Ishikawa (cell line): ENCODE data around the gene GCG.

Source experiments
- CEBPB ChIP-seq: IDR thresholded peaks from 2 replicates; pipeline ENCODE4 v1.6.1; 2012
- CREB1 ChIP-seq: IDR thresholded peaks from 2 replicates; pipeline ENCODE4 v1.6.1; 2012; ENCODE audit warnings: low read depth
- EP300 ChIP-seq: IDR thresholded peaks from 2 replicates; pipeline ENCODE4 v1.6.1; 2012; ENCODE audit warnings: borderline replicate concordance
- MAX ChIP-seq: IDR thresholded peaks from 2 replicates; pipeline ENCODE4 v1.6.1; 2012
- RAD21 ChIP-seq: IDR thresholded peaks from 2 replicates; pipeline ENCODE4 v1.6.1; 2012; ENCODE audit warnings: low read depth
- TAF1 ChIP-seq: IDR thresholded peaks from 2 replicates; pipeline ENCODE4 v1.6.1; 2012; ENCODE audit warnings: low read depth, mild to moderate bottlenecking
- TEAD4 ChIP-seq: IDR thresholded peaks from 2 replicates; pipeline ENCODE4 v1.6.1; 2012
- YY1 ChIP-seq: IDR thresholded peaks from 2 replicates; pipeline ENCODE4 v1.6.1; 2012; ENCODE audit warnings: low read depth
- ZBTB7A ChIP-seq: IDR thresholded peaks from 2 replicates; pipeline ENCODE4 v1.6.1; 2012; ENCODE audit warnings: low read depth

GRCh38 chr2:162126111-162126519 lies 25.9 kb downstream of the GCG start:
- TF ChIP-seq ZBTB7A: no peak
- TF ChIP-seq CREB1: no peak
- no peak for TF ChIP-seq EP300
- no peak for TF ChIP-seq MAX
- no peak for TF ChIP-seq TAF1
- TF ChIP-seq RAD21: no peak
- no peak for TF ChIP-seq CEBPB
- no peak for TF ChIP-seq TEAD4
- TF ChIP-seq YY1: no peak
